UCSD-AML1 (cell line): ENCODE data around the gene YJU2.
"Not testable (repeated sequence)": the region's sequence is repeated elsewhere in the genome, so short reads cannot be mapped to it uniquely, and the experiment has no call there.

Experiments used
- DNase-seq: peaks from one replicate; lab custom pipeline; 2025; ENCODE audit not compliant: unreplicated experiment; lab: John Stamatoyannopoulos, UW

The YJU2 gene

GRCh38 chr19:4267101-4267900 is 20.4 kb downstream of the YJU2 start:
- peak; percentile 77 for DNase-seq

- DNase-seq = no peak
Measured at GRCh38 chr19:4267901-4268815, 21.3 kb downstream of the YJU2 start.

- DNase-seq = no peak
Measured at GRCh38 chr19:4268816-4269430, 22.0 kb downstream of the YJU2 start.

GRCh38 chr19:4272894-4273293 is 26.0 kb downstream of the YJU2 start:
- no peak for DNase-seq

GRCh38 chr19:4274321-4274686 is 27.4 kb downstream of the YJU2 start:
- not testable (repeated sequence) for DNase-seq

- DNase-seq = no peak
Measured at GRCh38 chr19:4277191-4277696, 30.4 kb downstream of the YJU2 start.

GRCh38 chr19:4278010-4278409 is 31.1 kb downstream of the YJU2 start:
- DNase-seq = no peak

GRCh38 chr19:4278419-4279266 is 31.8 kb downstream of the YJU2 start, which contains the start of gene SHD:
SHD (plus strand) TSS chr19:4279266; CDS start chr19:4280064, 798 bp downstream.
- DNase-seq = no peak

GRCh38 chr19:4279267-4279529 is 32.3 kb downstream of the YJU2 start:
- no peak for DNase-seq

GRCh38 chr19:4279530-4280422 is 32.9 kb downstream of the YJU2 start:
- DNase-seq = no peak

GRCh38 chr19:4284176-4284958 is 37.5 kb downstream of the YJU2 start:
- DNase-seq = no peak

GRCh38 chr19:4284974-4285373 is 38.1 kb downstream of the YJU2 start:
- DNase-seq = no peak

GRCh38 chr19:4286141-4286540 is 39.3 kb downstream of the YJU2 start:
- DNase-seq = not testable (repeated sequence)

GRCh38 chr19:4288091-4288777 is 41.4 kb downstream of the YJU2 start:
- no peak for DNase-seq

- no peak for DNase-seq
Measured at GRCh38 chr19:4291184-4291732, 44.4 kb downstream of the YJU2 start.

- no peak for DNase-seq
Measured at GRCh38 chr19:4292515-4292914, 45.6 kb downstream of the YJU2 start.

- DNase-seq = no peak
Measured at GRCh38 chr19:4294389-4294788, 47.5 kb downstream of the YJU2 start.
